MM.1S (cell line): Measurements from ENCODE around the gene SLC35F3.

ENCODE experiments used
- DNase-seq: peaks from one replicate; pipeline ENCODE4 v3.0.0-alpha.2; 2015
- H2AFZ ChIP-seq: fragments of 300-600 bp; sonication (generic); 2 replicates; pipeline ENCODE4 v1.6.0; 2016; ENCODE audit warnings: antibody characterized with exemption, low read length
- H3F3A ChIP-seq: fragments of 300-600 bp; sonication (generic); 2 replicates; pipeline ENCODE4 v1.6.1; 2016; ENCODE audit warnings: mild to moderate bottlenecking, antibody characterized with exemption, low read length, moderate library complexity, mixed read lengths; ENCODE audit not compliant: insufficient read depth
- H3K27ac ChIP-seq: fragments of 300-600 bp; sonication (generic); 2 replicates; pipeline ENCODE4 v1.5.1; 2016; ENCODE audit warnings: mild to moderate bottlenecking, low read length
- H3K27me3 ChIP-seq: fragments of 300-600 bp; sonication (generic); replicated peaks from 2 replicates; pipeline ENCODE4 v1.6.0; 2016; ENCODE audit warnings: low read length; ENCODE audit not compliant: insufficient read depth
- H3K36me3 ChIP-seq: fragments of 300-600 bp; sonication (generic); replicated peaks from 2 replicates; pipeline ENCODE4 v1.6.1; 2016; ENCODE audit warnings: mild to moderate bottlenecking, low read length, mixed read lengths; ENCODE audit not compliant: insufficient read depth
- H3K4me1 ChIP-seq: fragments of 300-600 bp; sonication (generic); 2 replicates; pipeline ENCODE4 v1.6.1; 2016; ENCODE audit warnings: low read length, mixed read lengths
- H3K4me2 ChIP-seq: fragments of 300-600 bp; sonication (generic); 2 replicates; pipeline ENCODE4 v1.6.0; 2016; ENCODE audit warnings: low read depth, low read length
- H3K4me3 ChIP-seq: fragments of 300-600 bp; sonication (generic); 2 replicates; pipeline ENCODE4 v1.5.1; 2016; ENCODE audit warnings: low read length, mixed read lengths
- H3K79me2 ChIP-seq: fragments of 300-600 bp; sonication (generic); 2 replicates; pipeline ENCODE4 v1.6.1; 2016; ENCODE audit warnings: mixed run types, low read length, mixed read lengths
- H3K9ac ChIP-seq: fragments of 300-600 bp; sonication (generic); 2 replicates; pipeline ENCODE4 v1.6.1; 2016; ENCODE audit warnings: low read length, mixed read lengths
- H3K9me2 ChIP-seq: fragments of 300-600 bp; sonication (generic); replicated peaks from 2 replicates; pipeline ENCODE4 v1.6.1; 2016; ENCODE audit warnings: mild to moderate bottlenecking, low read length, mixed read lengths; ENCODE audit not compliant: insufficient read depth
- H3K9me3 ChIP-seq: fragments of 300-600 bp; sonication (generic); replicated peaks from 2 replicates; pipeline ENCODE4 v1.6.1; 2016; ENCODE audit warnings: mild to moderate bottlenecking, low read length, mixed read lengths; ENCODE audit not compliant: insufficient read depth
- H4K20me1 ChIP-seq: fragments of 300-600 bp; sonication (generic); 2 replicates; pipeline ENCODE4 v1.6.1; 2016; ENCODE audit warnings: mild to moderate bottlenecking, low read length, moderate library complexity, mixed read lengths; ENCODE audit not compliant: insufficient read depth
- EZH2 ChIP-seq: fragments of 300-600 bp; sonication (generic); optimal IDR thresholded peaks from 2 replicates; pipeline ENCODE3; 2017; ENCODE audit warnings: low read depth, mild to moderate bottlenecking, antibody characterized with exemption, low read length, mixed read lengths
- EZH2phosphoT487 ChIP-seq: fragments of 300-600 bp; sonication (generic); IDR thresholded peaks from 2 replicates; pipeline ENCODE4 v1.6.1; 2018; ENCODE audit warnings: antibody characterized with exemption, low read length
- TF ChIP-seq, protein P1 (sequence below): fragments of 300-600 bp; sonication (generic); IDR thresholded peaks from 2 replicates; pipeline ENCODE4 v1.5.1; 2016; ENCODE audit warnings: antibody characterized with exemption, low read length, mixed read lengths

The SLC35F3 gene

DNA sequence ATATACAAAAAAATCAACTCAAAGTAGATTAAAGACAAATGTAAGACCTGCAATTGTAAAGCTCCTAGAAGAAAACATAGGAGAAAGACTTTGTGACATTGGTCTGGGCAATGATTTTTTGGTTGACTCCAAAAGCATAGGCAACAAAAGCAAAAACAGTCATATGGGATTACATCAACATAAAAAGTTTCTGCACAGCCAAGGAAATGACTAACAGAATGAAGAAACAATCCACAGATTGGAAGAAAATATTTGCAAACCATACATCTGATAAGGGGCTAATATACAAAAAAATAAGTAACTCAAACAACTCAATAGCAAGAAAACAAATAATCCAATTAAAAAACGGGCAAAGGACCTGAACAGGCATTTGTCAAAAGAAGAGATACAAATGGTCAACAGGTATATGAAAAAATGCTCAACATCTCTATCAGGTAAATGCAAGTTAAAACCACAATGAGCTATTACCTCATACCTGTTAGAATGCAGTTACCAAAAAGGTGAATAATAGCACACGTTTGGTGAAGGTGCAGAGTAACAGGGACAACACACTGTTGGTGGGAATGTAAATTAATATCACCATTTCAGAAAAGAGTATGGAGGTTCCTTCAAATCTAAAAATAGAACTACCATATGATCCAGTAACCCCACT, 295.1 kb downstream of the SLC35F3 start:
- Histone ChIP-seq H3K27ac (no peak overlapping the region), H3K9me2 (no peaks in the 10 kb centered on the region), H3K4me1 (no peaks in the 10 kb centered on the region), H3K27me3 (no peaks in the 10 kb centered on the region), H3K4me2 (no peak overlapping the region), H3K9me3 (no peaks in the 10 kb centered on the region), H3K4me3 (no peak overlapping the region), H3F3A (no peaks in the 10 kb centered on the region), H4K20me1 (no peaks in the 10 kb centered on the region), H2AFZ (no peak overlapping the region), H3K36me3 (no peaks in the 10 kb centered on the region), H3K9ac (no peak overlapping the region), H3K79me2 (no peaks in the 10 kb centered on the region)
- TF ChIP-seq EZH2phosphoT487: no peak
- no peak for TF ChIP-seq EZH2
- TF ChIP-seq, protein P1, sequence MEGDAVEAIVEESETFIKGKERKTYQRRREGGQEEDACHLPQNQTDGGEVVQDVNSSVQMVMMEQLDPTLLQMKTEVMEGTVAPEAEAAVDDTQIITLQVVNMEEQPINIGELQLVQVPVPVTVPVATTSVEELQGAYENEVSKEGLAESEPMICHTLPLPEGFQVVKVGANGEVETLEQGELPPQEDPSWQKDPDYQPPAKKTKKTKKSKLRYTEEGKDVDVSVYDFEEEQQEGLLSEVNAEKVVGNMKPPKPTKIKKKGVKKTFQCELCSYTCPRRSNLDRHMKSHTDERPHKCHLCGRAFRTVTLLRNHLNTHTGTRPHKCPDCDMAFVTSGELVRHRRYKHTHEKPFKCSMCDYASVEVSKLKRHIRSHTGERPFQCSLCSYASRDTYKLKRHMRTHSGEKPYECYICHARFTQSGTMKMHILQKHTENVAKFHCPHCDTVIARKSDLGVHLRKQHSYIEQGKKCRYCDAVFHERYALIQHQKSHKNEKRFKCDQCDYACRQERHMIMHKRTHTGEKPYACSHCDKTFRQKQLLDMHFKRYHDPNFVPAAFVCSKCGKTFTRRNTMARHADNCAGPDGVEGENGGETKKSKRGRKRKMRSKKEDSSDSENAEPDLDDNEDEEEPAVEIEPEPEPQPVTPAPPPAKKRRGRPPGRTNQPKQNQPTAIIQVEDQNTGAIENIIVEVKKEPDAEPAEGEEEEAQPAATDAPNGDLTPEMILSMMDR: no peak
- DNase-seq: no peak

DNA sequence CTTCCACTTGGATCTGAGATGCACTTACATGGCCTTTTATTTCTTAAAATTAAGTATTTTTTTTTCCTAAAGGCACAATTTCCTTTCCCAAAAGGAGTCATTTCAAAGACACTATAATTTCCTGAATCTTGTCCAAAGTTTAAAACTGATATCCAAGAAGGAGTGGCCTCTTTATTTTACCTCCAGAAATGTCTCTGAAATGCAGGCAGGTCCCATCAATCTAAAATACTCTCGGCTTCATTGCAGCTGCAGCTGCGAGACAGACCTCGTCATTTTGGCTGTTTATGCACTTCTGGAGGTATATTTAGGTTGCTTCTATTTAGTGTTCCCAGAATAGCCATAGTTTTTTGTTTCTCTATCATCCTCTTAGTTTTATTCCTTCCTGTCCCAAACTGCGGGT, 296.1 kb downstream of the SLC35F3 start:
- TF ChIP-seq, protein P1: no peak
- TF ChIP-seq EZH2 (no peak), EZH2phosphoT487 (no peak)
- Histone ChIP-seq H3K4me2 (no peak overlapping the region), H3K36me3 (no peaks in the 10 kb centered on the region), H4K20me1 (no peaks in the 10 kb centered on the region), H3K27ac (no peak overlapping the region), H3K79me2 (no peaks in the 10 kb centered on the region), H3K9me2 (no peaks in the 10 kb centered on the region), H3K9ac (no peak overlapping the region), H3K4me3 (no peak overlapping the region), H3K27me3 (no peaks in the 10 kb centered on the region), H3K4me1 (no peaks in the 10 kb centered on the region), H2AFZ (no peak overlapping the region), H3F3A (no peaks in the 10 kb centered on the region), H3K9me3 (no peaks in the 10 kb centered on the region)
- DNase-seq: no peak

DNA sequence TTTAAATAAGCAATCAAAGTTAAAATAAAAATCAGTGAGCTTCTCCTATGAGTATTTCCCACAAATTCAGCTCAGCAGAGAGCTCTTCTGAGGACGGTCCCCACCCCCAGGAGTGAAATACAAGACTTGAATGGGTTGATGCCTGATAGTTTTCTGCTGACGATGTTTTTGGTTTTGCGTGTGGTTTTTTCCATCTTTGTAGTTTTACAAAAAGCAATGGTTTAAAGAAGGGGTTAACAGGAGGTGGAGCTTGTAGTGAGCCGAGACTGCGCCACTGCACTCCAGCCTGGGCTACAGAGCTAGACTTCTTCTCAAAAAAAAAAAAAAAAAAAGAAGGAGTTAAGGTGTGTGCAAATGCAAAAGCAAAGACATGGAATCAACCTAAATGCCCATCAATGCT, 297.1 kb downstream of the SLC35F3 start:
- no peak overlapping the region for H3K4me3 ChIP-seq
- no peak overlapping the region for H3K9ac ChIP-seq
- no peaks in the 10 kb centered on the region for H4K20me1 ChIP-seq
- no peaks in the 10 kb centered on the region for H3K36me3 ChIP-seq
- no peak overlapping the region for H3K27ac ChIP-seq
- no peaks in the 10 kb centered on the region for H3K9me3 ChIP-seq
- no peak for DNase-seq
- H3K4me2 ChIP-seq: no peak overlapping the region
- H3K9me2 ChIP-seq: no peaks in the 10 kb centered on the region
- H3K79me2 ChIP-seq: no peaks in the 10 kb centered on the region
- no peaks in the 10 kb centered on the region for H3K4me1 ChIP-seq
- no peak overlapping the region for H2AFZ ChIP-seq
- no peaks in the 10 kb centered on the region for H3K27me3 ChIP-seq
- TF ChIP-seq EZH2 (no peak), EZH2phosphoT487 (no peak)
- TF ChIP-seq, protein P1: no peak
- H3F3A ChIP-seq: no peaks in the 10 kb centered on the region
